Fibroblast of villous mesenchyme (primary cell): Measurements from ENCODE around the gene POU1F1. TPM values are rescaled to one million over a fixed set of nuclear protein-coding genes. Genes with fewer than 3 reads are reported as not detected.
A peak's percentile ranks its signal among the peaks of the same experiment; 100 is the strongest.

ENCODE experiments used
- DNase-seq: peaks from one replicate; pipeline ENCODE4 v3.0.0-alpha.2; 2010; ENCODE audit warnings: low read depth
- H3K4me3 ChIP-seq: 2 replicates; pipeline ENCODE4 v1.5.1; 2011; ENCODE audit warnings: low read depth, mild to moderate bottlenecking, low read length
- CTCF ChIP-seq: IDR thresholded peaks from 2 replicates; pipeline ENCODE4 v1.5.1; 2012; ENCODE audit warnings: low read depth, mild to moderate bottlenecking, low read length; ENCODE audit not compliant: insufficient read depth
- total RNA-seq: library from RNA; depleted of rRNA; stranded (reverse); fragments of >200 nt; gene quantifications from 2 replicates; pipeline ENCODE4 v1.2.3, GENCODE V29; 2012

Gene POU1F1
- total RNA-seq, 1 donor = not detected

GRCh38 chr3:87287011-87287410 is 10.6 kb upstream of the POU1F1 start:
- DNase-seq = peak; percentile 16
- no peak for TF ChIP-seq CTCF
- H3K4me3 ChIP-seq = no peak overlapping the region

- DNase-seq = no peak
- no peak for TF ChIP-seq CTCF
- H3K4me3 ChIP-seq = no peak overlapping the region
Observed at GRCh38 chr3:87272718-87273341, 3.6 kb downstream of the POU1F1 start.

- no peak for TF ChIP-seq CTCF
- H3K4me3 ChIP-seq = no peak overlapping the region
- DNase-seq = no peak
Observed at GRCh38 chr3:87270908-87271700, 5.3 kb downstream of the POU1F1 start.

GRCh38 chr3:87269723-87270122 is 6.7 kb downstream of the POU1F1 start:
- H3K4me3 ChIP-seq = no peak overlapping the region
- no peak for DNase-seq
- no peak for TF ChIP-seq CTCF

- TF ChIP-seq CTCF = no peak
- no peak overlapping the region for H3K4me3 ChIP-seq
- no peak for DNase-seq
Observed at GRCh38 chr3:87268646-87269211, 7.7 kb downstream of the POU1F1 start.

GRCh38 chr3:87267953-87268645 is 8.3 kb downstream of the POU1F1 start:
- no peak for TF ChIP-seq CTCF
- no peak for DNase-seq
- no peak overlapping the region for H3K4me3 ChIP-seq
